ENCODE data around the gene KRT6A. TPM values are rescaled to one million over a fixed set of nuclear protein-coding genes. Genes with fewer than 3 reads are reported as not detected.

KRT6A gene
- total RNA-seq, 6 donors from 2014 or later = 0.61 to 4.5 (median 1.4) TPM; not detected in 1

DNA sequence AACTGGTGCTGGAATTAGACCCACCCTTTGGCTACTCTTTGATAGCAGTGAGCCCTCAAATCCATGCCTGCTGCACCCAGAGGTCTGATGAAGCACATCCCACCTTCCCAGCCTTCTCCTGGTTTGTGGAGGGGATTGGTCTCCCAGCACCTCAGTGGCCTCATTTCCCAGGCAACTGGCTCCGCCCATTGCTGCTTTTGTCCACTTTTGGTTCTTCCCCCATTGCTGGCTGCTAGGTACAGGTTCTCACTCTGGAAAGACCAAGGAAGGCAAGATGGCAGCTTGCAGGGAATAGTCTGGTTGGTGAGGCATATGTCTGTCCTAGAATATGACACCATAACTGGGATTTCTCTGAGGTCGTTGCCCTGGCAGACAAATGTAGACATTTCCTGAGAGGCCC lies 37.3 kb upstream of the KRT6A start:
- ATAC-seq (ENCODE audit: low FRiP score in 2 of 2) (no peak), DNase-seq (no peak)
- Histone ChIP-seq H3K27me3 (no peaks in the 10 kb centered on the region), H3K36me3 (no peaks in the 10 kb centered on the region), H3K4me3 (no peak overlapping the region), H3K4me1 (no peaks in the 10 kb centered on the region), H3K27ac (no peak overlapping the region), H3K9me3 (no peaks in the 10 kb centered on the region)
- TF ChIP-seq POLR2A (IDR thresholded peaks at IDR 0.05) (no peak), POLR2AphosphoS5 (IDR thresholded peaks at IDR 0.05) (no peak), EP300 (IDR thresholded peaks at IDR 0.05) (no peak), CTCF (IDR thresholded peaks at IDR 0.05) (no peak)
- WGBS, 2 donors = 78 to 100% methylated on average over 1 to 2 of the region's 2 CpGs

DNA sequence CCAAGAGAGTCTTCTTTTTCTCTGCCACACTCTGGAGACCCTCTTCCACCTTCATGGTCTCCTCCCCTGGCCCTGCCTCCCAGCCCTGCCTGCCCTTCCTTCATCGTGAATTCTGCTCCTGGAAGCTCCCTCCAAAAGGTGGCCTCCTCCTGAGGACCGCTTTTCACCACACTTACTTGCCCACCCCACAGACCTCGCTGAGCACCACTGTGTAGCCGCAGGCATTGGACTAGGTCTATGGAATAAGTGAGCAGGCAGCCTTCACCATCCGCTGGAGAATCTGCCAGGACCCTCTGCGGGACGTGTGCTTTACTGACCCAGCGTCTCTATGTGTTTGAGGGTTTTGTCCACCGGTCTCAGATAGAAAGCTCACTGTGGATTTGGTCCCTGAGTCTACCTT lies 36.8 kb upstream of the KRT6A start:
- no peak overlapping the region for H3K27ac ChIP-seq
- H3K36me3 ChIP-seq = no peaks in the 10 kb centered on the region
- H3K9me3 ChIP-seq = no peaks in the 10 kb centered on the region
- 86 to 90% methylated on average over 9 of the region's 9 CpGs for WGBS, 2 donors
- DNase-seq = no peak
- ATAC-seq (ENCODE audit: low FRiP score in 2 of 2) = no peak
- TF ChIP-seq CTCF (IDR thresholded peaks at IDR 0.05) (no peak), EP300 (IDR thresholded peaks at IDR 0.05) (no peak), POLR2A (IDR thresholded peaks at IDR 0.05) (no peak), POLR2AphosphoS5 (IDR thresholded peaks at IDR 0.05) (no peak)
- H3K27me3 ChIP-seq = no peaks in the 10 kb centered on the region
- H3K4me1 ChIP-seq = no peaks in the 10 kb centered on the region
- H3K4me3 ChIP-seq = no peak overlapping the region

DNA sequence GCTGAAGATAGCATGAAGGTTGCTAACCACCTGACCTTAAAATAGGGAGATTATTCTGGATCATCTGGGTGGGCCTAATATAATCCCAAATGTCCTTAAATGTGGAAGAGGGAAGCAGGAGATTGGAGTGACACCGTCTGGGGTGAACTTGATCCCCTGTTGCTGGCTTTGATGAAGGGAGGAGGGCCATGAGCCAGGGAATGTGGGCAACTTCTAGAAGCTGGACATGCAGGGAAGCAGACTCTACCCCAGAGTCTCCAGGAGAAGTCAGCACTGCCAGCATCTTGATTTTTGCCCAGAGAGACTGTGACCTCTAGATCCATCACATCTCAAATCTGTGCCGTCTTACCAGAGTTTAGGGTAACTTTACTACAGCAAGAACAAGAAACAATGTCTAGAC lies 36.4 kb upstream of the KRT6A start:
- Histone ChIP-seq H3K27me3 (no peaks in the 10 kb centered on the region), H3K4me3 (no peak overlapping the region), H3K36me3 (no peaks in the 10 kb centered on the region), H3K4me1 (no peaks in the 10 kb centered on the region), H3K9me3 (no peaks in the 10 kb centered on the region), H3K27ac (no peak overlapping the region)
- WGBS, 2 donors = 94 to 97% methylated on average over 2 of the region's 2 CpGs
- DNase-seq (no peak), ATAC-seq (ENCODE audit: low FRiP score in 2 of 2) (no peak)
- TF ChIP-seq EP300 (IDR thresholded peaks at IDR 0.05) (no peak), CTCF (IDR thresholded peaks at IDR 0.05) (no peak), POLR2AphosphoS5 (IDR thresholded peaks at IDR 0.05) (no peak), POLR2A (IDR thresholded peaks at IDR 0.05) (no peak)

DNA sequence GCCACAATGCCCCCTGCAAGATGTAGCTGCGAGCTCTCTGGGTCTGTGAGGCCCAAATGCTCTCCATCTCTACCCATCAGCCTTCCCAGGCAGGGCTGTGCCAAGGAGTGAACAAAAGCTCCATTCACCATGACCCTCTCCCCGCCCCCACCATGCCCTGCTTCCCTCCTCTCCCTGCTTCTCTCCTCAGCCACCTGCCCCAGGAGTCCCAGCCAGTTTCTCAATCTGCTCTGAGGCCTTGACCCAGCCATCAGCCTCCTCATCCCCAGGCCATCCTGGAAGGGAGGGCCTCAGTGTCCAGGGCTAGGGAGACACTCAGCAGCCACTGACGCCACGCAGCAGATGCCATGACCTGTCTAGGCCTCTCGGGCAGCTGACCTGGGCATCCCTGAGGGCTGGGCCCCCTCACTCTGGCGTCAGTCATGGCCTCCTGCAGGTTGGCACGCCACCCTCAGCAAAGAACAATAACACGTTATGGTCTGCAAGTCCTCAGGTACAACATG lies 35.6 kb upstream of the KRT6A start:
- no peaks in the 10 kb centered on the region for H3K9me3 ChIP-seq
- WGBS, 2 donors = 91 to 92% methylated on average over 7 of the region's 8 CpGs

DNA sequence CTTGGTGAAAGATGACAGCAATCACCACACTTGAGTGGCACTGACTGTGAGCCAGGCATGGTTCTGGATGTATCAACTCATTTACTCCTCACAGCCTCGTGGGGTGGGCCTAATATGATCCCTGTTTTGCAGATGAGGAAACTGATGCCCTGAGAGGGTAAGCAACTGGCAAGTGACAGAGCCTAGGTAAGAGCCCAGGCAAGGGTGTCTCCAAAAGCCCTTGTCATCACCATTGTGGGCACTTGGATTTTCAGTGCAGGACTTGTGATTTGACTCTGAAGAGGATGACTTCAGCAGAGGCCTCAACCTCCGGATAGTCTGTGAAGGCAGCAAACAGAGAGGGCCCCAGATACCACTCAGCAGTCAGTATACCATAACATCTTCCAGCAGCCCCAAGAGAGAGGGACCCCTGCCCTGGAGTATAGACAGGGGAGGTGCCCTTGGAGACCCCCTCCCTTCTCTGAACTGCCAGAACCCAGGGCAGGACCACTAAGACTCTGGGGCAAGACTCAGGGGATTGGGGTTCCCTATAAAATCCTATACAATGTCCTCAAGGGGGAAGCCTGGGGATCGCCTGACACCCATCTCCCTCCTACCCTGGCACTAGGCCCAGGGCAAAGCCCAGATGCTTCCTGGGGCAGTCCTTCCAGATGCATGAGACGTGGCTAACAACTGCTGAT lies 34.2 kb upstream of the KRT6A start:
- no peak overlapping the region for H3K4me3 ChIP-seq
- DNase-seq (no peak), ATAC-seq (ENCODE audit: low FRiP score in 2 of 2) (no peak)
- TF ChIP-seq POLR2A (IDR thresholded peaks at IDR 0.05) (no peak), POLR2AphosphoS5 (IDR thresholded peaks at IDR 0.05) (no peak), CTCF (IDR thresholded peaks at IDR 0.05) (no peak), EP300 (IDR thresholded peaks at IDR 0.05) (no peak)
- no peak overlapping the region for H3K27ac ChIP-seq
- no peaks in the 10 kb centered on the region for H3K36me3 ChIP-seq
- H3K9me3 ChIP-seq = no peaks in the 10 kb centered on the region
- no peaks in the 10 kb centered on the region for H3K27me3 ChIP-seq
- H3K4me1 ChIP-seq = no peaks in the 10 kb centered on the region
- 70 to 76% methylated on average over 3 to 4 of the region's 4 CpGs for WGBS, 2 donors

More for the DNA sequence above, 35.6 kb upstream of the KRT6A start:
- DNase-seq = peak in 1 of 2 donors; percentile 59
- H3K27me3 ChIP-seq = no peaks in the 10 kb centered on the region
- TF ChIP-seq POLR2AphosphoS5 (IDR thresholded peaks at IDR 0.05) = no peak
- H3K27ac ChIP-seq = no peak overlapping the region
- no peaks in the 10 kb centered on the region for H3K36me3 ChIP-seq
- no peaks in the 10 kb centered on the region for H3K4me1 ChIP-seq
- ATAC-seq (ENCODE audit: low FRiP score in 2 of 2) = no peak
- no peak overlapping the region for H3K4me3 ChIP-seq
